ENCODE measurements around the gene HCN1. TPM values are rescaled to one million over a fixed set of nuclear protein-coding genes. Genes with fewer than 3 reads are reported as not detected.

The HCN1 gene
- total RNA-seq, 4 donors from 2014 or later = 0.22 TPM; not detected in 3

DNA sequence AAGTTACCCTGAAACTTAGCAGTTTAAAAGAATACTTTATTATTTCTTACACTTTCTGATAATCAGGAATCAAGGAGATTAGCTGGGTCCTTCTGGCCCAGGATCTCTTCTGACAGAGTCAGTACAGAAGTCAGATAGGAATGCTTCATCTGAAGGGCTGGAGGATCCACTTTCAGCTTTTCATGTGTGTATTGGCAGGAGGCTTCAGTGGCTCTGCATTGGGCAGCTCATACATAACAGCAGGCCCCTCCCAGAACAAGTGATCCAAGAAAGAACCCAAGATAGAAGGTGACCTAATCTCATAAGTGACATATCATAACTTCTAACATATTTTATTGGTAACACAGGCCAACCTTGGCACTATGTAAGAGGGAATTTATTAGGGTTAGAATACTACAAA lies 258.4 kb downstream of the HCN1 start:
- TF ChIP-seq, protein P1, sequence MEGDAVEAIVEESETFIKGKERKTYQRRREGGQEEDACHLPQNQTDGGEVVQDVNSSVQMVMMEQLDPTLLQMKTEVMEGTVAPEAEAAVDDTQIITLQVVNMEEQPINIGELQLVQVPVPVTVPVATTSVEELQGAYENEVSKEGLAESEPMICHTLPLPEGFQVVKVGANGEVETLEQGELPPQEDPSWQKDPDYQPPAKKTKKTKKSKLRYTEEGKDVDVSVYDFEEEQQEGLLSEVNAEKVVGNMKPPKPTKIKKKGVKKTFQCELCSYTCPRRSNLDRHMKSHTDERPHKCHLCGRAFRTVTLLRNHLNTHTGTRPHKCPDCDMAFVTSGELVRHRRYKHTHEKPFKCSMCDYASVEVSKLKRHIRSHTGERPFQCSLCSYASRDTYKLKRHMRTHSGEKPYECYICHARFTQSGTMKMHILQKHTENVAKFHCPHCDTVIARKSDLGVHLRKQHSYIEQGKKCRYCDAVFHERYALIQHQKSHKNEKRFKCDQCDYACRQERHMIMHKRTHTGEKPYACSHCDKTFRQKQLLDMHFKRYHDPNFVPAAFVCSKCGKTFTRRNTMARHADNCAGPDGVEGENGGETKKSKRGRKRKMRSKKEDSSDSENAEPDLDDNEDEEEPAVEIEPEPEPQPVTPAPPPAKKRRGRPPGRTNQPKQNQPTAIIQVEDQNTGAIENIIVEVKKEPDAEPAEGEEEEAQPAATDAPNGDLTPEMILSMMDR (IDR thresholded peaks at IDR 0.05; ENCODE audit: low read depth) = no peak

DNA sequence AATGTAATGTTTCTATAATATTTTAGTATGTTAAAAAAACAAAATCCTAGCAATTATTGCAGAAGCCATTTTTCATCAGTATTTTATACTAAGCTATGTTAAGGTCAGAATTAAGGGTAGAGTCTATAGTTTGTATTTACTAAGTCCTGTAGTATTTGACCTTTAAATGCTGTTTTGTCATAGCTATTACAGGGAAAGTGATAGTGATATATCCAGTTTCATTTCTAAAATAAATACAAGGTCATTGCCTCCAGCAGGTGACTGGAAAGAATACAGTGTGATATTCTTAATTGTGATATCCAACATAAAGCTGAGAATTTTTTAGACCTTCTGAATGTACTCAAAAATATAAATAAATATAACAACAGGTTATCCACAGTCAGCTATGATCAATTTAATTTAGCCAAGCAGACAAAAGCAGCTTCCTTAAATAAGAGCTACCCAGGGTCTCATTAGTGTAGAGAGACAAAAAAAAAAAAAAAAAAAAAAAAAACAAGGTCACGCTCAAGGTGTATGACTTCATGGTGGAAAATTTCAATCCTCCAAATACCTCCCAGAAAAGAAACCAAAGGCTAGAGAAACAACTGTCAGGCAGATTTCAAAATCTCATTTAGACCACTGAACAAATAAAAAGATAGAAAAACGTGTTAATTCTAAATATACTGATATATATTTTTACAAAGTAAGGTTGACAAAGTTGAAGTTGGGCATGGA lies 278.7 kb downstream of the HCN1 start:
- TF ChIP-seq, protein P1 (IDR thresholded peaks at IDR 0.05; ENCODE audit: low read depth) = no peak

DNA sequence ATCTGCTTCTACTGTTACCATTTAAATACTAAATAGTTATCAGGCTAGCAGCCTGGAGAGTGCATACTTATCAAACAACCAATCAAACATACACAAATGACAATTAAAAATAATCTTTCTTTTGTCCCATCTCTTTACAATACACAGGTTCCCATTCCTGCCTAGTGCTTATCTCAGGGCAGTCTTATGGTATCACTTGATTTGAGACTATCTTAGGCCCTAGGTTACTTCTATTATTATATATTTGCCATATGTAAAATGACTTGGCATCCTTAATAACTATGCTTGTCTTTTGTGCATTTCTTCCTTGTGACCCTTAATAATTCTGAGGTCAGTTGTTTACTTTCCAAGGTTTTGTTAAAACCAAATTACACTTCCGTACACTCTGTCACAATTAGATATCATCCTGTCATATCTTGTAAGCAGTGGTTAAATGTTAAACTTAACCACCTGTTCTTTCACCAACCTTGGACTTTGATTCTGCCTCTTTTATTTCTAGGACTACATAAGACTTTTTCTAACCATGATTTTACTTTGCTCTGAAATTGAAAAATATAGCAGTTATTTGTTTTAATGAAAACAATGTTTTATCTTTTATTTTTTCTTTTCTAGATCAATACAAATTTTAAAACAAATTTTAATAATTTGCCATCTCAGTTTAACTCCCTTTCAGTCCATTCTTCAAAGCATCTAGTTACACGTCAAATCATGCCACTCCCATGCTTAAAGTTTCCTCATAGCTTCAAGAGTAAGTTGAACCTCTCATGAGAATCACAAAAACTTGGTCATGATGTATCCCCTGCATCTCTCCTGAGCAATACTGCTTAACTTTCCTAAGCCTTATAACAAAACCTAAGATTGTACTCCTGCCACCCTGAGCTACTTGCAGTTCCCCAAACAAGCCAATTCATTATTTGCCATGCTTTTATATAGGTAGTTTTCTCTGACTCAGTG lies 281.3 kb downstream of the HCN1 start:
- TF ChIP-seq, protein P1 (IDR thresholded peaks at IDR 0.05; ENCODE audit: low read depth) = no peak

DNA sequence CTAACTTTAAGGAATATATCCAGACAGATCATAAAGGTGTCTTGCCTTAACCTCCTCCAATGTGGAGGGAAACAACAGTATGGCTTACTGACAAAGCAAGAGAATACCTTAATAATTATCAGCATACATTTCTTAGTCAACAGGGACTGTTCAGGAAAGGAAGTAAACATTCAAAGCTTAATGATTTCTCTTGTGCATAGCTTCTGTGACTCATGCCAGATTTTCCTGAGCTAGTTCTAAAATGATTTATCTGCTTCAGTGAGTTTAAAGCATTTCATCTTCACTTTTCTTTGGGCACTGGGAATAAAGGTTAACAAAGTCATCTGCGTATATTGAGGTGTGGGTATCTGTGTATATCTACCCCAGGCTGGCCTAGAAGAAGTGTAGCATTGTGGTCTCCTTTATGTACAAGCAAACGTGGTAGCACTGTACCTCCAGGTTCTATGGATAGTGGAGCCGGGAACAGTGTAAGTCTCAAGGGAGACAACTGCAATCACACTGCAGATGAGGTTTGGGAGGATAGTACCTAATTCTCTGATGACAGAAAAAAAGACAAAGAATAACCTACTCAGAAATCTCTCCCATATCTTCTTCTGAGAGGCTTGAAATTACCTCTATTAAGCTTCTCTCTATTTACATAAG lies 284.1 kb downstream of the HCN1 start:
- TF ChIP-seq, protein P1 (IDR thresholded peaks at IDR 0.05; ENCODE audit: low read depth) = no peak

DNA sequence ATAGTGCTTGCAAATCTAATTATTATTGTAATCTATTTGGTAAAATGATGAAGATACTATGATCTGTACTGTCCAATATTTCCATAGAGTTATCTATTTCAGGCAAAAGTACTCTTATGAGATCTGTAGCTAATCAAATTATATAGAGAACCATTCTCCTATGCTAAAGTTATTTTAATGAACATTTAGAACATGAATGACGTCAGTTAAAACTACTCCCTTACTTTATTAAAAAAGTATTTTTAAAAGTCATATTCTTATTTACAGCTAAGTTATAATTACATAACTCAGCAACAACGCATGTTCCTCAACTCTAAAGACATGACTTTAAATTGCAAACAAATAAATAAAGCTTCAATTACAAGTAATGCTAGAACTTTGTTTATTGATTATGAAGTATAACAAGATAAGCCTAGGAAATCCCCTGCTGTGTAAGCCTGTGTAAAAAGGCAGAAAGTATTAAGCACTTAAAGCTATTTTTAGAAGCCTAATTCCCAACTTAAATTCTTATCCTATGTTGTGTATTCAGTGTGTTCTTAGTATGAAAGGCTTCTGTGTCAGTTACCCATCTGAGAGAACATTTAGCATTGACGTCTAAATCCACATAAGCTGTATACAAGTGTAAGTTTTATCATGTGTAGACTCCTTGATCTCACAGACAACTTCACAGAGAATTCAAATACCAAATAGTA lies 285.7 kb downstream of the HCN1 start:
- TF ChIP-seq, protein P1 (IDR thresholded peaks at IDR 0.05; ENCODE audit: low read depth) = no peak

DNA sequence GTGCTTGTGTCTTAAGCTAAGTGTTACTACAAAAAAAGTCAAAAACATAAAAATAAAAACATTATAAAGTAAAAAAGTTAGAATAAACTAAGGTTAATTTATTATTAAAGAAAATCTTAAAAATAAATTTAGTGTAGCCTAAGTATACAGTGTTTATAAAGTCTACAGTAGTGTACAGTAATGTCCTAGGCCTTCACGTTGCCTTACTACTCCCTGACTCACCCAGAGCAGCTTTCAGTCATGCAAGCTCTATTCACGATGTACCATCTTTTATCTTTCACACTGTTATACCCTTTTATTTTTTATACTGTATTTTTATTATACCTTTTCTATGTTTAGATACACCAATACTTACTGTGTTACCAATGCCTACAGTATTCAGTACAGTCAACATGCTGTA lies 288.1 kb downstream of the HCN1 start:
- TF ChIP-seq, protein P1 (IDR thresholded peaks at IDR 0.05; ENCODE audit: low read depth) = no peak

Measured in subcutaneous adipose tissue (tissue), 4 donors.